Activated CD4-positive, CD25-positive, alpha-beta regulatory T cell treated with anti-CD3 and anti-CD28 coated beads, Interleukin-2, amount 50 U/mL, for 72 hours (primary cell): ENCODE measurements around the gene ERBB2.
A peak's percentile ranks its signal among the peaks of the same experiment; 100 is the strongest.
"Not testable (repeated sequence)": the region's sequence is repeated elsewhere in the genome, so short reads cannot be mapped to it uniquely, and the experiment has no call there.

Experiments used
- DNase-seq: peaks from one replicate; pipeline ENCODE4 v3.0.0; 2021

The ERBB2 gene

GRCh38 chr17:39679521-39680192 lies 20.2 kb upstream of the ERBB2 start:
- DNase-seq: no peak

DNA sequence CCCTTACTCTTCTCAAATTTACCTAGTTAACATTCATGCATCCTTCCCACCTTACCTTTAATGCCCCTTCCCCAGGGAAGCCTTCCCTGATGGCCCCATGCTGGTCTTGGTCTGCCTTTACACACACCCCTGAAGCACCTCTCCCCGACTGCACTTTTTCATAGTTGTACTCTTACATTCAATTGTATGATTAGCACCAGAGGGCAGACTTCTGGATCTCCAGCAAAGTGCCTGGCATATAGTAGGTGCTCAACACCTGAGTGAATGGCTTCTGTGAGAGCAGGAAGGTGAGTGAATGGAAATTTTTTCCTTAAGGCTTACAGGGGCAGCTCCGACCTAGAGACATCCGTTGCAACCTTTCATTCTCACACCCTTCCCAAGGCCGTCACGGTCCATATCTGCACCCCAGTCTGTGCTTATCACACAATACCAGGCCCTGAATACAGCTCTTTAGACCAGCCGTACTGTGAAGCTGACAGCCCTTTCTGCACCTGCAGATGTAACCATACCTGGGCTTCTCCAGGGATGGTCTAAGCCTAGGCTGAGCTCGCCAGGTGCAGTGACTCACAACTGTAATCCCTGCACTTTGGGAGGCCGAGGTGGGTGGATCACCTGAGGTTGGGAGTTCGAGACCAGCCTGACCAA lies 16.4 kb upstream of the ERBB2 start:
- DNase-seq: no peak

GRCh38 chr17:39684369-39685192 lies 15.3 kb upstream of the ERBB2 start:
- DNase-seq: no peak

DNA sequence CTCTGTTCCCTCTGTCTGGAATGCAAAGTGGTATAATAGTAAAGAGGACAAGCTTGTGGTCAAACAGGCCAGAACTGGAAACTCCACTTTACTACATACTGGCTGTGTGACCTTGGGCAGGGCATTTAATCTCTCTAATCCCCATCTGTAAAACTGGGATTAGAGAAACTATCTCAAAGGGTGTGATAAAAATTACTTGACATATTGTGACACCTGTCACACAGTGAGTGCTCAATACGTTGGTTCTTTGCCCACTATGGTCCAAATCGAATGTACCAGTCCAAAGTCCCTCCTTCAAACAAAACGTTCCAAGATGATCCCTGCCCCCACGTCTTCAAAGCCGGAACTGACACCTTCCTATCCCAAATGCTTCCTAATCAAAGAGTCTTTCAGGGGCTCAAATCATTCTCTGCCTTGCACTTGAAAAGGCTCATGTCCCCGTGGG lies 12.7 kb upstream of the ERBB2 start:
- DNase-seq: no peak

DNA sequence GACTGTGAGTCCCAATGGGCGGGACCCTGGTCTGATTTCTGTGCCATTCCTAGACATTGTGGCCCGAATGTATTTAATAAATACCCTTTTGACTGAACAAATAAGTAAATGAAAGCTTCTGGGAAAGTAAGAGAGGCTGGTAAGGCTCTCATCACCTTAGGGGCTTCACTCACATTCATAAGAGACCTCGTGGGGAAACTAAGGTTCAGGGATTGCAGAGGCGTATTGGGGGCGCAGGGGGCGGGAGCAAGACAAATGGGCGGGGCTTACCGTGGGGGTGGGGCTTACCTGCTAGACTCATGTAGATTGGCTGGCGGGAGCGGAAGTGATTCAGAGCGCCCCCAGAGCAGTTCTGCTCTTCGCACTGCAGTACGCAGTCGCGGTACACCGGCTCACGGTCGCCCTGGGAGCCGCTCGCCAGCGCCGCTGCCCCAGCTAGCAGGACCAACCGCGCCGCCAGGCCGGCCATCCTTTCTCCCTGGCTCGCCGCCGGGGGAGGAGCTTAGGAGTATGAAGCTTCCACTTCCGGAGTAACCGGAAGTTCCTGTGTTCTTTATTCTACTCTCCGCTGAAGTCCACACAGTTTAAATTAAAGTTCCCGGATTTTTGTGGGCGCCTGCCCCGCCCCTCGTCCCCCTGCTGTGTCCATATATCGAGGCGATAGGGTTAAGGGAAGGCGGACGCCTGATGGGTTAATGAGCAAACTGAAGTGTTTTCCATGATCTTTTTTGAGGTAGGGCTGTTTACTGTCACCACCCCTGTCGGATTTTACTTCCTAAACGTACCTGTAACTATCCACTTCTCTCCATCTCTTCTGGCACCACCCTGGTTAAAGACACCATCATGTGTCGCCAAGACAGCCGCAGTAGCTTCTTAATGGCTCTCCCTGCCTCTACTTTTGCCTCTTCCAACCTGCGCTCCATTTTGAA lies 12.1 kb upstream of the ERBB2 start, which contains the start of gene PGAP3:
Gene PGAP3, minus strand, starts transcription at position 512 of the 929 bp plus-strand sequence. Its CDS starts 43 bp downstream, at position 469.
- DNase-seq: peak; percentile 83

DNA sequence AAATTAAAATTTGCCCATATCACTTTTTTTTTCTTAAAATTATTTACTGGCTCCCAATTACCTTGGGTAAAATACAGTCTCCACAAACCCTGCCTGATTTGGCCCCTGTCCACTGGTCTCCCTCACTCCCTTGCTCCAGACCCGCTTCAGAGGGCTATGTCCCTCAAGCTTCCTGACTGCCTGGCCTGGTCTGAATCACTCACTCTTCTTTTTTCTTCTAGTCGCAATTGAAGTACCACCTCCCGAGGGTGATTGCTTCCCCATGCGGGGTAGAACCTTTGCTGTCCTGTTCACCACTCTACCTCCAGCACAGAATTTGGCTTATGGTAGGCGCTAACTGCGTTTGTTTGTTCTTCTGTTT lies 11.4 kb upstream of the ERBB2 start:
- DNase-seq: no peak

DNA sequence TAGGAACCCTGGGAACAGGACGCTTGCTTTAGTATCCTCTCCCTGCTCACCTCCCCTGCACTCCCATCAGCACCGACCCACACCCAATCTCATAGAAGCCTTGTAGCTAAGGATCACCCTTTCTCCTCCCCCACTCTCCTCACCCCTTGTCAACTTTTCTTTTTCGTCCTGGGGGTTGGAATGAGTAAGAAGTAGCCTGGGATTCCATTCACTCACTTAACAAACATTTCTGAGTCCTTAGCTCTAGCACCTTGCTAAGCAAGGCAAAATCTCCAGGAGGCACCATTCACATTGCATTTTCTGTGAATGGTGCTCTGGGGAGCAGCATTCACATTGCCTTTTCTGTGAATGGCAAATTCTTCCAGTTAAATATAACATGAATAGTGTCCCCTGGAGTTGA lies 10.9 kb upstream of the ERBB2 start:
- DNase-seq: no peak

DNA sequence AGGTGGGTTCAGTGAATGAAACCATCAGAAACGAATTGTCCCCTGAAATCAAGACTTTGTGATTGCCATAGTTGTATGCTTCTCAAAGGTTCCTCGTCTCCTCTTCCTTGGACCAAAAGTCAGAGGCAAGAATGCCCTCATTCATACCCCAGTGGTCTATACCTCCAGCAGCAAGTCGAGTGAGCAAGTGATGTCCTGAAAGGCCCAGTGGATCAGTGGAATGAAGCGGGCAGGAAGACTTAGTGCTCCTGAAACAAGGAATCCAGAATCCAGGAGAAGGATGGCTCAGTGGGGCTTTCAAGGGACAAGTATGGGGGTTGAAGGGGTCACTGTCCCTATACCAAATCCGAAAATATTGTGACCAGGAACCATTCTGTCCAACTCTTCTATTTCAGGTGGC lies 5.3 kb upstream of the ERBB2 start:
- no peak for DNase-seq

- DNase-seq: no peak
Measured at GRCh38 chr17:39695089-39695474, 4.8 kb upstream of the ERBB2 start.

GRCh38 chr17:39696731-39697130 lies 3.1 kb upstream of the ERBB2 start:
- no peak for DNase-seq

- DNase-seq: no peak
Measured at GRCh38 chr17:39697961-39698360, 1.9 kb upstream of the ERBB2 start.

- not testable (repeated sequence) for DNase-seq
Measured at GRCh38 chr17:39699157-39699817, 577 bp upstream of the ERBB2 start.

GRCh38 chr17:39700148-39700987 lies 504 bp downstream of the ERBB2 start:
- no peak for DNase-seq

DNA sequence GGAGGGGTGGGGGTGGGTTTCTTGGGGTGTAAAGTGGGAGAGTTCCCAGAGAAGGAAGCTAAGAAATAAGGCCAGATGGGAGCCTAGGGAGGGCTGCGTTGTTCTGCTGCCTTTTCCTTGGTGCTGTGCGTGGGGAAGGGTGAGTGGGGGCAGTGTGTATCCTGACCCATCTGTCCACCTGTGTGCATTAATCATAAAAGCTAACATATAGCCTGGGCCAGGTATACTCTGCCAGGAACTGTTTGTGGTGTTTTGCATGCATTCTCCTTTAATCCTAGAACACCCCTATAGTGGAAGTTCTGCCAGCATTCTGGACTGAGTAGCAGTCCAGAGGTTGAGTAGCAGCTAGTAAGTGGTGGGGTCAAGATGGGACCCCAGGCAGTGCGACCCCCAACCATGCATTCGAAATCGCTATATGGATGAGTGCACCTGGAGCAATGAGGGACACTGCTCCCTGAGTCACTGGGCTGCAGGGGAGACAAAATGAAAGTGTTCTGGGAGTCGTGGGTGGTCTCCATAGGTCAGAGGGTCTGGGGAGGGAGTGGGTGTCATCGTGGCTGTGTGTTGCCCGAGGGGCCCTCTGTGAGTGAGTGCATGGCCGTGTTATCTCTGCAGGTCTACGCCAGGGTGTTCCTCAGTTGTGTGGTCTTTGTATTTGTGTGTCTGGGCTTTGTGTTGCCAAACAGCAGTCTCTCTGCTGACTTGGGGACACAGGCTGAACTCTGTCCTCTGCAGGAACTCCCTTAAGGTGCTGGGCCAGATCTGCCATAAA lies 1.3 kb downstream of the ERBB2 start:
- DNase-seq: no peak

GRCh38 chr17:39701784-39702422 lies 2.0 kb downstream of the ERBB2 start:
- no peak for DNase-seq

- no peak for DNase-seq
Measured at GRCh38 chr17:39702901-39703893, 3.3 kb downstream of the ERBB2 start.

GRCh38 chr17:39703913-39704312 lies 4.0 kb downstream of the ERBB2 start:
- no peak for DNase-seq

DNA sequence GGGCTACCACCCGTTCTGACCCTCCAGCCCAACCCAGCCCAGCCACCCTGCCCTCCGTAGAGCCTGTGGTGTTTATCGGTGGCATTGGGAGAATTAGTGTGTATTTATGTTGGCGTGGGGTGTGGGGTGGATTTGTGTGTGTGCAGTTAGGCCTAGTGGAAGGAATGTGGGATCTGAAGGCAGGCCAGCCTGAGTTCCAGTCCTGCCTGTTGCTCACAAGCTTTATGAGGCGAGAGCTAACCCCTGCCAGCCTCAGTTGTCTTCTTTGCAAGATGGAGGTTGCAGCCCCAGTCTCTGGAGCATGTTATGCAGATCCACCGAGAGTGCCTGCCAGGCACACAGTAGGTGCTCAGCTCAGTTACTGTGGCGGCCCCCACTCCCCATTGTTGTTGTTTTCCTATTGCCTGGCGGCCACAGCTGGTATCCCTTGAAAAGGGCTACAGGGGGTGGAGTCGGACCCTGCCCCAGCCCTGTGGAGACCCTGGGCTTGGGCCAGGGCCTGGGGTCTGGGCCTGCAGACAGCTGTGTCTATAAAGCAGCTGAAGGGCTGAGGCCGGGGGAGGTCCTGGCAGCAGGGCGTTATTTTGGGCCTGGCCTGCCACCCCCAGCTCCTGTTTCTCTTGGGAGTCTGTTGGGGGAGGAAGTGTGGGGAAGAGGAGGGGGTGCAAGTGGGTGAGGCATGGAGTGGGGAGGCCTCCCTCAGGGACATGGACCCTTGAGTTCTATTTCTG lies 5.1 kb downstream of the ERBB2 start:
- DNase-seq: no peak
